ENCODE measurements around the gene ARHGEF17. TPM values are rescaled to one million over a fixed set of nuclear protein-coding genes. Genes with fewer than 3 reads are reported as not detected.
A peak's percentile ranks its signal among the peaks of the same experiment; 100 is the strongest.

The ARHGEF17 gene
- polyA plus RNA-seq, 1 donor (not counting 4 experiments of a cell fraction or from before 2014, with no cell fraction given), result 5.1 TPM

- peak overlapping the region in 1 of 3 experiments; percentile 52 for H3K4me3 ChIP-seq (ENCODE audit: control insufficient read depth in 2 of 3, extremely low read depth in 1 of 3, insufficient read depth in 2 of 3, low read depth in 1 of 3, low read length in 3 of 3)
- peaks cover 56% of the 10 kb centered on the region for H3K79me2 ChIP-seq (ENCODE audit: control insufficient read depth, insufficient read depth, low read length)
- no peaks in the 10 kb centered on the region for H3K27me3 ChIP-seq (ENCODE audit: control insufficient read depth, extremely low read depth, insufficient read depth, low read length)
- H3K4me1 ChIP-seq (ENCODE audit: control insufficient read depth, extremely low read depth, insufficient read depth, low read length), result peaks cover 67% of the 10 kb centered on the region
- peak overlapping the region; percentile 66 for H3K27ac ChIP-seq (ENCODE audit: control insufficient read depth, insufficient read depth, low read length)
- no peak for TF ChIP-seq EZH2 (IDR thresholded peaks at IDR 0.05; ENCODE audit: low read length)
- no peak for TF ChIP-seq CTCF (optimal IDR thresholded peaks at IDR 0.05 in 1 of 3, IDR thresholded peaks at IDR 0.05 in 1 of 3, conservative IDR thresholded peaks at IDR 0.05 in 1 of 3; ENCODE audit: extremely low read depth in 1 of 3, insufficient read depth in 2 of 3, low read length in 3 of 3)
- peak overlapping the region; percentile 69 for H3K4me2 ChIP-seq (ENCODE audit: control insufficient read depth, extremely low read depth, insufficient read depth, low read depth, low read length)
- H4K20me1 ChIP-seq (ENCODE audit: control insufficient read depth, extremely low read depth, insufficient read depth, low read length), result peaks cover 2% of the 10 kb centered on the region
- H3K9ac ChIP-seq (ENCODE audit: control insufficient read depth, extremely low read depth, insufficient read depth, low read length), result peak overlapping the region; percentile 63
- no peak overlapping the region for H2AFZ ChIP-seq (ENCODE audit: control insufficient read depth, low read length)
- peaks cover 6 to 14% of the 10 kb centered on the region in 2 experiments for H3K36me3 ChIP-seq (ENCODE audit: control insufficient read depth in 2 of 2, extremely low read depth in 1 of 2, insufficient read depth in 2 of 2, low read length in 2 of 2)
- dilution Hi-C loops (cut with MboI; ENCODE audit: extremely low pct_ligation_motif_present, low sequenced_read_pairs), result no loop called here
- peak; percentile 84 for FAIRE-seq
- H3K9me1 ChIP-seq (ENCODE audit: control insufficient read depth, extremely low read depth, insufficient read depth, low read length), result peaks cover 11% of the 10 kb centered on the region
- no peaks in the 10 kb centered on the region for H3K9me3 ChIP-seq (ENCODE audit: control insufficient read depth, low read depth, low read length)
- peak; percentile 73 for DNase-seq (ENCODE audit: low read depth, low spot score)
Observed at GRCh38 chr11:73388265-73389133, 80.4 kb downstream of the ARHGEF17 start.

- DNase-seq (ENCODE audit: low read depth, low spot score), result peak; percentile 63
- Histone ChIP-seq H3K4me2 (ENCODE audit: control insufficient read depth, extremely low read depth, insufficient read depth, low read depth, low read length) (peak overlapping the region; percentile 69), H3K27me3 (ENCODE audit: control insufficient read depth, extremely low read depth, insufficient read depth, low read length) (no peaks in the 10 kb centered on the region), H4K20me1 (ENCODE audit: control insufficient read depth, extremely low read depth, insufficient read depth, low read length) (peaks cover 2% of the 10 kb centered on the region), H3K27ac (ENCODE audit: control insufficient read depth, insufficient read depth, low read length) (peak overlapping the region; percentile 66), H3K9ac (ENCODE audit: control insufficient read depth, extremely low read depth, insufficient read depth, low read length) (peak overlapping the region; percentile 63), H3K36me3 (ENCODE audit: control insufficient read depth in 2 of 2, extremely low read depth in 1 of 2, insufficient read depth in 2 of 2, low read length in 2 of 2) (peaks cover 9 to 15% of the 10 kb centered on the region in 2 experiments), H3K9me1 (ENCODE audit: control insufficient read depth, extremely low read depth, insufficient read depth, low read length) (peaks cover 11% of the 10 kb centered on the region), H3K79me2 (ENCODE audit: control insufficient read depth, insufficient read depth, low read length) (peaks cover 50% of the 10 kb centered on the region), H3K4me3 (ENCODE audit: control insufficient read depth in 2 of 3, extremely low read depth in 1 of 3, insufficient read depth in 2 of 3, low read depth in 1 of 3, low read length in 3 of 3) (peak overlapping the region in 1 of 3 experiments; percentile 41), H3K4me1 (ENCODE audit: control insufficient read depth, extremely low read depth, insufficient read depth, low read length) (peaks cover 65% of the 10 kb centered on the region), H3K9me3 (ENCODE audit: control insufficient read depth, low read depth, low read length) (no peaks in the 10 kb centered on the region), H2AFZ (ENCODE audit: control insufficient read depth, low read length) (no peak overlapping the region)
- dilution Hi-C loops (cut with MboI; ENCODE audit: extremely low pct_ligation_motif_present, low sequenced_read_pairs), result no loop called here
- no peak for TF ChIP-seq CTCF (optimal IDR thresholded peaks at IDR 0.05 in 1 of 3, IDR thresholded peaks at IDR 0.05 in 1 of 3, conservative IDR thresholded peaks at IDR 0.05 in 1 of 3; ENCODE audit: extremely low read depth in 1 of 3, insufficient read depth in 2 of 3, low read length in 3 of 3)
- no peak for FAIRE-seq
Observed at GRCh38 chr11:73389134-73389525, 81.1 kb downstream of the ARHGEF17 start.

All from keratinocyte (primary cell).